Activated naive CD4-positive, alpha-beta T cell treated with anti-CD3 and anti-CD28 coated beads, Interleukin-2, amount 10 ng/mL, durations not matched to agents 7 days and 5 days (primary cell): ENCODE data around the gene ITIH5.

Experiments used
- CTCF ChIA-PET: fragments of 350-600 bp; sonication (Branson Sonifier 250); formaldehyde crosslinking; loops from one replicate; lab custom pipeline; 2021; ENCODE audit warnings: antibody characterized with exemption; lab: Charles Lee
- DNase-seq: peaks from one replicate; pipeline ENCODE4 v3.0.0-alpha.2; 2020
- H3K27ac Mint-ChIP-seq: one replicate; pipeline ENCODE4 v1.8.0; 2021; ENCODE audit warnings: mild to moderate bottlenecking, moderate library complexity, mixed read lengths
- H3K27me3 Mint-ChIP-seq: one replicate; pipeline ENCODE4 v1.8.0; 2021; ENCODE audit warnings: mild to moderate bottlenecking, mixed read lengths
- H3K36me3 Mint-ChIP-seq: one replicate; pipeline ENCODE4 v1.8.0; 2021; ENCODE audit warnings: mixed read lengths
- H3K4me1 Mint-ChIP-seq: one replicate; pipeline ENCODE4 v1.8.0; 2021; ENCODE audit warnings: mixed read lengths
- H3K4me3 Mint-ChIP-seq: one replicate; pipeline ENCODE4 v1.8.0; 2021; ENCODE audit warnings: mild to moderate bottlenecking, moderate library complexity, mixed read lengths
- H3K9me3 Mint-ChIP-seq: one replicate; pipeline ENCODE4 v1.8.0; 2021; ENCODE audit warnings: mixed read lengths

ITIH5 gene

GRCh38 chr10:7550013-7550412 lies 116.8 kb downstream of the ITIH5 start:
- Mint-ChIP-seq H3K4me3 (no peak overlapping the region), H3K36me3 (no peaks in the 10 kb centered on the region)
- CTCF ChIA-PET, result interaction anchor here (0.7 kb wide), 1 partner anchor 1752 kb away, joined by 3 read pairs; no protein-coding TSS in a partner anchor

GRCh38 chr10:7547829-7548228 lies 118.9 kb downstream of the ITIH5 start:
- no peaks in the 10 kb centered on the region for H3K4me1 Mint-ChIP-seq
- no peaks in the 10 kb centered on the region for H3K9me3 Mint-ChIP-seq
- H3K27ac Mint-ChIP-seq, result no peak overlapping the region
- peaks cover 13% of the 10 kb centered on the region for H3K27me3 Mint-ChIP-seq
- CTCF ChIA-PET, result no interaction called here
- no peak for DNase-seq
- no peaks in the 10 kb centered on the region for H3K36me3 Mint-ChIP-seq
- H3K4me3 Mint-ChIP-seq, result no peak overlapping the region

More at GRCh38 chr10:7550013-7550412, 116.8 kb downstream of the ITIH5 start:
- H3K4me1 Mint-ChIP-seq, result no peaks in the 10 kb centered on the region
- no peaks in the 10 kb centered on the region for H3K9me3 Mint-ChIP-seq
- H3K27me3 Mint-ChIP-seq, result peaks cover 10% of the 10 kb centered on the region
- H3K27ac Mint-ChIP-seq, result no peak overlapping the region
- DNase-seq, result no peak

DNA sequence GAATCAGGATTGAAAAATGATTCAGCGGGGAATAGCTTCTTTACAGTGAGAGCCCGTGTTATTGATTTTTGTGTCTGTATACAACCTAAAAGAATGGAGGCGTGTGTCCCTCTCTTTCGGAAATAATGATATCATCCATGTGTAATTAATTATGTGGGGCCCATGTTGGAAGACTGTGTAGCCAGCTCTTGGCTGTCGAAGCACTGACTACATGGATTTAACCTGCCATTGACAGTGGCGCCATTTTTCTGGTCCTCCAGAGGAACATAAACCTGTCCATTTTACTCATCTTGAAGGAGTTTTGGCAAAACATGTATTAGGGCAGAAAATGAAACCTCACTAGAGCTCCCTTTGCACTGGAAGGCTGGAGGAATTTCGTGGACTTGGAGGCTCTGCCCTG lies 119.6 kb downstream of the ITIH5 start:
- H3K9me3 Mint-ChIP-seq, result no peaks in the 10 kb centered on the region
- H3K27ac Mint-ChIP-seq, result no peak overlapping the region
- no peak for DNase-seq
- CTCF ChIA-PET, result no interaction called here
- no peak overlapping the region for H3K4me3 Mint-ChIP-seq
- H3K4me1 Mint-ChIP-seq, result no peaks in the 10 kb centered on the region
- H3K36me3 Mint-ChIP-seq, result no peaks in the 10 kb centered on the region
- peaks cover 13% of the 10 kb centered on the region for H3K27me3 Mint-ChIP-seq

DNA sequence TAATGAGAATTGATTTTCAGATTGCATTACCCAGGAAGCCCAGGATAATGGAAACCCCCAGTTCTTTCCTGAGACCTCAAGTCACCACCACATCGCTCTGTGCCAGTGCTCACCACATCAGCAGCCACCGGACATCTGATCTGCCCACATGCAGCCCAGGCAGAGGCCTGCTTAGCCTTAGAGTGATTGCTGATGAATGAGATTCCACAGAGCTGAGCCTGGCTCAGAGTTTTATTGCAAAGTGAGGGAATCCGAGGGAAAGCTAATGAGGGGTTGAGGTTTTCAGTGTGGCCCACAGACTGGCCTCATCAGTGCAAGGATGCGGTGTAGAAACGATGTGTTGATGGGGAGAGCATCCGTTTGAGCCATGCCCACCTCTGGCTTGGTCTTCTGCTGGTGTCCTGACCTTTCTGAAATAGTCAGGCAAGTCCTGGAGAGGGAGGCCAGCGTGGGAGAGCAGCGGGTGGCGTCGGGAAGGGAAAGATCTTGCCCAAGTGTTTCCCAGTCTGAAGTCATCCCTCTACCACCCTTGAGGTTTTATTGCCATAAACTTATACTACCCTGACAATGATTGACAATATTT lies 120.3 kb downstream of the ITIH5 start:
- CTCF ChIA-PET, result no interaction called here
- H3K4me3 Mint-ChIP-seq, result no peak overlapping the region
- H3K36me3 Mint-ChIP-seq, result no peaks in the 10 kb centered on the region
- H3K4me1 Mint-ChIP-seq, result no peaks in the 10 kb centered on the region
- H3K27ac Mint-ChIP-seq, result no peak overlapping the region
- peaks cover 13% of the 10 kb centered on the region for H3K27me3 Mint-ChIP-seq
- H3K9me3 Mint-ChIP-seq, result no peaks in the 10 kb centered on the region
- no peak for DNase-seq

- CTCF ChIA-PET, result no interaction called here
- Mint-ChIP-seq H3K27me3 (peaks cover 13% of the 10 kb centered on the region), H3K27ac (no peak overlapping the region), H3K4me1 (no peaks in the 10 kb centered on the region), H3K9me3 (no peaks in the 10 kb centered on the region), H3K4me3 (no peak overlapping the region), H3K36me3 (no peaks in the 10 kb centered on the region)
- no peak for DNase-seq
These were observed 121.0 kb downstream of the ITIH5 start for GRCh38 chr10:7545792-7546191.

DNA sequence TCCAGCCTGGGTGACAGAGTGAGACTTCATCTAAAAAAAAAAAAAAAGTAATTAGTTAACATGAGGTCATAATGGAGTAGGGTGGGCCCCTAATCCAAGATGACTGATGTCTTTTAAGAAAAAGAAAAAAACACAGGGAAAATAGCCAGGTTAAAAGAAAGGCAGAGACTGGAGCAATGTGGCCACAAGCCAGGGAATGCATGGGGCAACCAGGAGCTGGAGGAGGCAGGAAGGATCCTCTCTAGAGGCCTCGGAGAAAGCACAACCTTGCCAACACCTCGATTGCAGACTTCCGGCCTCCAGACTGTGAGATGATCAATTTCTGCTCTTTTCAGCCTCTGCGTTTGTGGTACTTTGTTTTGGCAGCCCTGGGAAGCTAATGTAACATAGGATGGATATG lies 121.5 kb downstream of the ITIH5 start:
- no peaks in the 10 kb centered on the region for H3K4me1 Mint-ChIP-seq
- no peaks in the 10 kb centered on the region for H3K9me3 Mint-ChIP-seq
- H3K27ac Mint-ChIP-seq, result no peak overlapping the region
- H3K27me3 Mint-ChIP-seq, result peaks cover 13% of the 10 kb centered on the region
- no peak for DNase-seq
- H3K4me3 Mint-ChIP-seq, result no peak overlapping the region
- H3K36me3 Mint-ChIP-seq, result no peaks in the 10 kb centered on the region
- CTCF ChIA-PET, result no interaction called here

GRCh38 chr10:7544203-7544602 lies 122.6 kb downstream of the ITIH5 start:
- H3K27me3 Mint-ChIP-seq, result peaks cover 13% of the 10 kb centered on the region
- peaks cover 4% of the 10 kb centered on the region for H3K4me1 Mint-ChIP-seq
- no peak overlapping the region for H3K4me3 Mint-ChIP-seq
- no peaks in the 10 kb centered on the region for H3K36me3 Mint-ChIP-seq
- CTCF ChIA-PET, result no interaction called here
- H3K27ac Mint-ChIP-seq, result no peak overlapping the region
- H3K9me3 Mint-ChIP-seq, result no peaks in the 10 kb centered on the region
- DNase-seq, result no peak

DNA sequence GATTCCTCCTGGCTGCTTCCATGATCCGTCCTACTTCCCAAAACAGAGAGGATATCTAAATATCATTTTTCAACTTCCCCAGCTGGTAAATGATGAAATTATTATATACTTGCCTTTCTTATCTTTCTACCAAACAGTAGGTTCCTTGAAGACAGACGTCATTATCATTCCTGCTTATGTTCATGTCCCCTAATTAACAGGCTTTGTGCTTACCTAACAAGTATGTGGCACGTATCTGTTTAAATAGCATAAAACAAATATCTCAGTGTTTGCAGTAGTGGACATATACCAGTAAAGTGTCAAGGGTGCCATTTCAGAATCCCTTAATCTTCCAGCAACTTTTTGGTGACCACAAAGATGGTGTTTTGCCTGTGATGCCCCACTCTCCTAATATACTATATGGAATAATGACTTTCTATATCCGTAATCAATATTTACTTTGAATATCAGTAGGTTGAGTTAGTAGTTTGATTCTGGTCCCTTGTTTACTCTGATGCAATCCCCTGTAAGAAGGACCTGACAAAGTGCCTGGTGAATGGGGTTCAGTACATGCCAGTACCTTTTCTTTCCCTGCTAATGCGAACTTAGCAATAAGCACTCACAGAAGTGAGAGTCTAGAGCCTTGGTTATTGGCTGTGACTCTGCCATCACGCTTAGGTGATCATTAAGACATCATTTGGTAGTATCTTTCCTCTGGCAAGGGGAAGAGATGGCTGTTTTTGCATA lies 124.4 kb downstream of the ITIH5 start:
- H3K27ac Mint-ChIP-seq, result no peak overlapping the region
- H3K4me1 Mint-ChIP-seq, result peaks cover 9% of the 10 kb centered on the region
- peaks cover 11% of the 10 kb centered on the region for H3K9me3 Mint-ChIP-seq
- H3K27me3 Mint-ChIP-seq, result peaks cover 3% of the 10 kb centered on the region
- peaks cover 4% of the 10 kb centered on the region for H3K36me3 Mint-ChIP-seq
- H3K4me3 Mint-ChIP-seq, result no peak overlapping the region
- CTCF ChIA-PET, result no interaction called here
- DNase-seq, result no peak

- CTCF ChIA-PET, result no interaction called here
- no peak overlapping the region for H3K4me3 Mint-ChIP-seq
- no peak for DNase-seq
- H3K4me1 Mint-ChIP-seq, result peaks cover 9% of the 10 kb centered on the region
- peaks cover 11% of the 10 kb centered on the region for H3K9me3 Mint-ChIP-seq
- peaks cover 4% of the 10 kb centered on the region for H3K36me3 Mint-ChIP-seq
- H3K27ac Mint-ChIP-seq, result no peak overlapping the region
- peaks cover 3% of the 10 kb centered on the region for H3K27me3 Mint-ChIP-seq
These were observed 125.4 kb downstream of the ITIH5 start for GRCh38 chr10:7541137-7542087.

DNA sequence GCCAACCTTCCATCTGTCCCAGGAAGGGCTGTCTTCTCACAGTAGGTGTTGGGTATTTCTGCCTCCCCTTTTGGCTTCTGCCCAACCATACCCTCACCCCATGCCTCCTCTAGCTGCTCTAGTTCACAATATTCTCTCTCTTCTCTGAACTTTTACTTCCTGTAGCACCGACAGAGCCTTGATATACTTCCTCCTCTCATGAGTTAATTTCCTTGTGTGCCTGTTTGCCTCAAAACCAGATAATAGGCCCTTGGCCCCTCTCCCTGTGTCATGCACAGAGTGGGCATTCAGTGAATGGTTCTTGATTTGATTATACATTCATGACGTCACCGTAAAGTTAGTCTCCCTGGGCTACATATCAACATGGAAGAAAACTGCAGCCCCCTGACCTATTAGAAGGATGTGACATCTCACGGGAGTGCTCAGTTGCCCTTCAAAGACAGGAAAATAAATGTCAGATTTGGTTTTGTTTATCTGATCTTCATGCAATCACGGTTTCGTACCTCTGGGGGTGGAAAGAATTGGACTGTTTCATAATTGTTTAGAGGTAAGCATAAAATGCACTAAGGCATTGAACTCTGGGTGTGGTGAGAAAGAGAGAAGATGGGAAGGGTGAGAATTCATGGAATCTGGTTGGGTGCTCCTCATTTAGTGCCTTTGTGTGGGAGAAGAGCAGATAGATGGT lies 127.7 kb downstream of the ITIH5 start:
- CTCF ChIA-PET, result interaction anchor here (1.3 kb wide), 1 partner anchor 149 kb away, joined by 4 read pairs; no protein-coding TSS in a partner anchor
- no peak overlapping the region for H3K27ac Mint-ChIP-seq
- H3K4me3 Mint-ChIP-seq, result no peak overlapping the region
- peaks cover 11% of the 10 kb centered on the region for H3K9me3 Mint-ChIP-seq
- peaks cover 4% of the 10 kb centered on the region for H3K36me3 Mint-ChIP-seq
- no peak for DNase-seq
- peaks cover 3% of the 10 kb centered on the region for H3K27me3 Mint-ChIP-seq
- peaks cover 9% of the 10 kb centered on the region for H3K4me1 Mint-ChIP-seq

- CTCF ChIA-PET, result interaction anchor here (1.0 to 3.0 kb wide), 2 partner anchors 12 to 416 kb away, joined by 3 to 12 read pairs; no protein-coding TSS in a partner anchor
- Mint-ChIP-seq H3K4me1 (peaks cover 9% of the 10 kb centered on the region), H3K27ac (no peak overlapping the region), H3K27me3 (peaks cover 4% of the 10 kb centered on the region), H3K4me3 (no peak overlapping the region), H3K9me3 (peaks cover 11% of the 10 kb centered on the region), H3K36me3 (peaks cover 4% of the 10 kb centered on the region)
- DNase-seq, result no peak
These were observed 129.6 kb downstream of the ITIH5 start for GRCh38 chr10:7537126-7537525.

DNA sequence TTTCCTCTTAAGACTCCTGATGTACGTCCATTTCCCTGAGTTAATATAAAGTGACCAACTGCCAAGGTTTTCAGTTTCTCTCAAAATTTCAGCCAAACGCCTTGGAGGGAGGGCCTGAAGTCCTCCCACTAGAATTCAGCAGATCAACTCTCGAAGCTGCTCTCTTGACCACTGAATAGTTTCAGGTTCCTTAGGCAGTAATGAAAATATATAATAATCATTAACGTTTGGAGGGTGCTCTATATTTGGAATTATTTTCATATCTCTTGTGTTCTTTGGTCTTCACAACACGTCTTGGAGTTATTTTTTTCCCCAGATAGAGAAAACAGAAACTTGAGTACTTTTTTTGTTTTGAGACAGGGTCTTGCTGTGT lies 132.3 kb downstream of the ITIH5 start:
- Mint-ChIP-seq H3K27ac (no peak overlapping the region), H3K27me3 (peaks cover 15% of the 10 kb centered on the region), H3K4me3 (no peak overlapping the region), H3K9me3 (peaks cover 11% of the 10 kb centered on the region), H3K4me1 (peaks cover 7% of the 10 kb centered on the region), H3K36me3 (peaks cover 4% of the 10 kb centered on the region)
- CTCF ChIA-PET, result interaction anchor here (0.6 to 1.7 kb wide), 4 partner anchors 9 to 912 kb away, joined by 3 to 4 read pairs (median 4); no protein-coding TSS in a partner anchor
- no peak for DNase-seq

- H3K4me3 Mint-ChIP-seq, result no peak overlapping the region
- H3K27ac Mint-ChIP-seq, result no peak overlapping the region
- H3K36me3 Mint-ChIP-seq, result peaks cover 4% of the 10 kb centered on the region
- peaks cover 9% of the 10 kb centered on the region for H3K9me3 Mint-ChIP-seq
- H3K27me3 Mint-ChIP-seq, result peaks cover 15% of the 10 kb centered on the region
- DNase-seq, result no peak
- CTCF ChIA-PET, result interaction anchor here (0.6 to 1.7 kb wide), 4 partner anchors 9 to 912 kb away, joined by 3 to 4 read pairs (median 3); no protein-coding TSS in a partner anchor
- H3K4me1 Mint-ChIP-seq, result peaks cover 1% of the 10 kb centered on the region
These were observed 132.9 kb downstream of the ITIH5 start for GRCh38 chr10:7533657-7534479.
